Measurements from ENCODE around the gene CYFIP2.
A peak's percentile ranks its signal among the peaks of the same experiment; 100 is the strongest.

The CYFIP2 gene

DNA sequence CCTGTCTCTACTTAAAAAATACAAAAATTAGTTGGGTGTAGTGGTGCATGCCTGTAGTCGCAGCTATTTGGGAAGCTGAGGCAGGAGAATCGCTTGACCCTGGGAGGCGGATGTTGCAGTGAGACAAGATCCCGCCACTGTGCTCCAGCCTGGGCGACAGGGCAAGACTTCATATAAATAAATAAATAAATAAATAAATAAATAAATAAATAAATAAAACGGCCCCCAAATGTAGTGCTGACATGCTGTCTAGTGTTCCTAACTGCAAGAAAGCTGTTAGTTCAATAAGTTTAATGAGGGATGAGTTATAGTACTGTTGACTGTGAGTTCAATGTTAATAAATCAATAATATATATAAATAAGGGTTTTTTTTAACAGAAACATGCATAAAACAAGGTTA lies 7.5 kb upstream of the CYFIP2 start (continued):
- no peak for TF ChIP-seq BCL11A (tag by site-specific recombination; IDR thresholded peaks at IDR 0.05; ENCODE audit: low read depth)
- TF ChIP-seq ZNF426 (tag by site-specific recombination; IDR thresholded peaks at IDR 0.05), result peak; percentile 85
- no peak for TF ChIP-seq GFI1B (tag by site-specific recombination; IDR thresholded peaks at IDR 0.05)
- no peak for TF ChIP-seq MEIS1 (CRISPR knock-in tag; IDR thresholded peaks at IDR 0.05; ENCODE audit: borderline replicate concordance)
- TF ChIP-seq WT1 (tag by site-specific recombination; IDR thresholded peaks at IDR 0.05), result no peak
- no peak for TF ChIP-seq ZNF157 (tag by site-specific recombination; IDR thresholded peaks at IDR 0.05)
- TF ChIP-seq, protein P1, sequence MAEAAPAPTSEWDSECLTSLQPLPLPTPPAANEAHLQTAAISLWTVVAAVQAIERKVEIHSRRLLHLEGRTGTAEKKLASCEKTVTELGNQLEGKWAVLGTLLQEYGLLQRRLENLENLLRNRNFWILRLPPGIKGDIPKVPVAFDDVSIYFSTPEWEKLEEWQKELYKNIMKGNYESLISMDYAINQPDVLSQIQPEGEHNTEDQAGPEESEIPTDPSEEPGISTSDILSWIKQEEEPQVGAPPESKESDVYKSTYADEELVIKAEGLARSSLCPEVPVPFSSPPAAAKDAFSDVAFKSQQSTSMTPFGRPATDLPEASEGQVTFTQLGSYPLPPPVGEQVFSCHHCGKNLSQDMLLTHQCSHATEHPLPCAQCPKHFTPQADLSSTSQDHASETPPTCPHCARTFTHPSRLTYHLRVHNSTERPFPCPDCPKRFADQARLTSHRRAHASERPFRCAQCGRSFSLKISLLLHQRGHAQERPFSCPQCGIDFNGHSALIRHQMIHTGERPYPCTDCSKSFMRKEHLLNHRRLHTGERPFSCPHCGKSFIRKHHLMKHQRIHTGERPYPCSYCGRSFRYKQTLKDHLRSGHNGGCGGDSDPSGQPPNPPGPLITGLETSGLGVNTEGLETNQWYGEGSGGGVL (tag by site-specific recombination; IDR thresholded peaks at IDR 0.05), result no peak
- TF ChIP-seq, protein P2, sequence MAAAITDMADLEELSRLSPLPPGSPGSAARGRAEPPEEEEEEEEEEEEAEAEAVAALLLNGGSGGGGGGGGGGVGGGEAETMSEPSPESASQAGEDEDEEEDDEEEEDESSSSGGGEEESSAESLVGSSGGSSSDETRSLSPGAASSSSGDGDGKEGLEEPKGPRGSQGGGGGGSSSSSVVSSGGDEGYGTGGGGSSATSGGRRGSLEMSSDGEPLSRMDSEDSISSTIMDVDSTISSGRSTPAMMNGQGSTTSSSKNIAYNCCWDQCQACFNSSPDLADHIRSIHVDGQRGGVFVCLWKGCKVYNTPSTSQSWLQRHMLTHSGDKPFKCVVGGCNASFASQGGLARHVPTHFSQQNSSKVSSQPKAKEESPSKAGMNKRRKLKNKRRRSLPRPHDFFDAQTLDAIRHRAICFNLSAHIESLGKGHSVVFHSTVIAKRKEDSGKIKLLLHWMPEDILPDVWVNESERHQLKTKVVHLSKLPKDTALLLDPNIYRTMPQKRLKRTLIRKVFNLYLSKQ (tag by site-specific recombination; IDR thresholded peaks at IDR 0.05; ENCODE audit: borderline replicate concordance), result no peak
- no peak for TF ChIP-seq KLF16 (tag by site-specific recombination; IDR thresholded peaks at IDR 0.05)
- TF ChIP-seq ZFP37 (tag by site-specific recombination; IDR thresholded peaks at IDR 0.05), result no peak
- no peak for TF ChIP-seq ZNF19 (tag by site-specific recombination; IDR thresholded peaks at IDR 0.05; ENCODE audit: low read depth)
- no peak for TF ChIP-seq ZNF214 (tag by site-specific recombination; IDR thresholded peaks at IDR 0.05; ENCODE audit: borderline replicate concordance)
- TF ChIP-seq ZNF391 (tag by site-specific recombination; IDR thresholded peaks at IDR 0.05; ENCODE audit: borderline replicate concordance, low read depth), result no peak
- TF ChIP-seq, protein P3, sequence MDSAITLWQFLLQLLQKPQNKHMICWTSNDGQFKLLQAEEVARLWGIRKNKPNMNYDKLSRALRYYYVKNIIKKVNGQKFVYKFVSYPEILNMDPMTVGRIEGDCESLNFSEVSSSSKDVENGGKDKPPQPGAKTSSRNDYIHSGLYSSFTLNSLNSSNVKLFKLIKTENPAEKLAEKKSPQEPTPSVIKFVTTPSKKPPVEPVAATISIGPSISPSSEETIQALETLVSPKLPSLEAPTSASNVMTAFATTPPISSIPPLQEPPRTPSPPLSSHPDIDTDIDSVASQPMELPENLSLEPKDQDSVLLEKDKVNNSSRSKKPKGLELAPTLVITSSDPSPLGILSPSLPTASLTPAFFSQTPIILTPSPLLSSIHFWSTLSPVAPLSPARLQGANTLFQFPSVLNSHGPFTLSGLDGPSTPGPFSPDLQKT (IDR thresholded peaks at IDR 0.05; ENCODE audit: borderline replicate concordance, low read depth, low read length), result no peak
- TF ChIP-seq ZNF138 (tag by site-specific recombination; IDR thresholded peaks at IDR 0.05; ENCODE audit: borderline replicate concordance), result 0 out of 2 replicates have a peak, but pooled peaks have one; percentile 22
- peak; percentile 70 for TF ChIP-seq ZBTB8A (tag by site-specific recombination; IDR thresholded peaks at IDR 0.05)
- no peak for TF ChIP-seq ZNF184 (tag by site-specific recombination; IDR thresholded peaks at IDR 0.05)
- no peak for TF ChIP-seq ZNF776 (tag by site-specific recombination; IDR thresholded peaks at IDR 0.05; ENCODE audit: borderline replicate concordance)
- no peak for TF ChIP-seq OSR2 (tag by site-specific recombination; IDR thresholded peaks at IDR 0.05)
- TF ChIP-seq ZNF830 (tag by site-specific recombination; IDR thresholded peaks at IDR 0.05; ENCODE audit: low read depth), result no peak
- TF ChIP-seq ZNF548 (tag by site-specific recombination; IDR thresholded peaks at IDR 0.05), result no peak
- no peak for TF ChIP-seq ZNF658 (tag by site-specific recombination; IDR thresholded peaks at IDR 0.05)
- TF ChIP-seq, protein P4, sequence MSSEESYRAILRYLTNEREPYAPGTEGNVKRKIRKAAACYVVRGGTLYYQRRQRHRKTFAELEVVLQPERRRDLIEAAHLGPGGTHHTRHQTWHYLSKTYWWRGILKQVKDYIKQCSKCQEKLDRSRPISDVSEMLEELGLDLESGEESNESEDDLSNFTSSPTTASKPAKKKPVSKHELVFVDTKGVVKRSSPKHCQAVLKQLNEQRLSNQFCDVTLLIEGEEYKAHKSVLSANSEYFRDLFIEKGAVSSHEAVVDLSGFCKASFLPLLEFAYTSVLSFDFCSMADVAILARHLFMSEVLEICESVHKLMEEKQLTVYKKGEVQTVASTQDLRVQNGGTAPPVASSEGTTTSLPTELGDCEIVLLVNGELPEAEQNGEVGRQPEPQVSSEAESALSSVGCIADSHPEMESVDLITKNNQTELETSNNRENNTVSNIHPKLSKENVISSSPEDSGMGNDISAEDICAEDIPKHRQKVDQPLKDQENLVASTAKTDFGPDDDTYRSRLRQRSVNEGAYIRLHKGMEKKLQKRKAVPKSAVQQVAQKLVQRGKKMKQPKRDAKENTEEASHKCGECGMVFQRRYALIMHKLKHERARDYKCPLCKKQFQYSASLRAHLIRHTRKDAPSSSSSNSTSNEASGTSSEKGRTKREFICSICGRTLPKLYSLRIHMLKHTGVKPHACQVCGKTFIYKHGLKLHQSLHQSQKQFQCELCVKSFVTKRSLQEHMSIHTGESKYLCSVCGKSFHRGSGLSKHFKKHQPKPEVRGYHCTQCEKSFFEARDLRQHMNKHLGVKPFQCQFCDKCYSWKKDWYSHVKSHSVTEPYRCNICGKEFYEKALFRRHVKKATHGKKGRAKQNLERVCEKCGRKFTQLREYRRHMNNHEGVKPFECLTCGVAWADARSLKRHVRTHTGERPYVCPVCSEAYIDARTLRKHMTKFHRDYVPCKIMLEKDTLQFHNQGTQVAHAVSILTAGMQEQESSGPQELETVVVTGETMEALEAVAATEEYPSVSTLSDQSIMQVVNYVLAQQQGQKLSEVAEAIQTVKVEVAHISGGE (tag by site-specific recombination; conservative IDR thresholded peaks at IDR 0.05; ENCODE audit: low read depth), result peak; percentile 70
- TF ChIP-seq ZNF571 (tag by site-specific recombination; IDR thresholded peaks at IDR 0.05), result no peak
- TF ChIP-seq ZNF223 (tag by site-specific recombination; IDR thresholded peaks at IDR 0.05), result no peak
- peak; percentile 67 for TF ChIP-seq ZNF623 (tag by site-specific recombination; IDR thresholded peaks at IDR 0.05)
- no peak for TF ChIP-seq HOXA7 (CRISPR knock-in tag; IDR thresholded peaks at IDR 0.05; ENCODE audit: borderline replicate concordance)
- TF ChIP-seq ZNF654 (tag by site-specific recombination; IDR thresholded peaks at IDR 0.05; ENCODE audit: low read depth), result peak; percentile 22; the same call in 1 of the 2 replicates
- TF ChIP-seq ZNF221 (tag by site-specific recombination; IDR thresholded peaks at IDR 0.05; ENCODE audit: borderline replicate concordance), result no peak
- TF ChIP-seq, protein P5, sequence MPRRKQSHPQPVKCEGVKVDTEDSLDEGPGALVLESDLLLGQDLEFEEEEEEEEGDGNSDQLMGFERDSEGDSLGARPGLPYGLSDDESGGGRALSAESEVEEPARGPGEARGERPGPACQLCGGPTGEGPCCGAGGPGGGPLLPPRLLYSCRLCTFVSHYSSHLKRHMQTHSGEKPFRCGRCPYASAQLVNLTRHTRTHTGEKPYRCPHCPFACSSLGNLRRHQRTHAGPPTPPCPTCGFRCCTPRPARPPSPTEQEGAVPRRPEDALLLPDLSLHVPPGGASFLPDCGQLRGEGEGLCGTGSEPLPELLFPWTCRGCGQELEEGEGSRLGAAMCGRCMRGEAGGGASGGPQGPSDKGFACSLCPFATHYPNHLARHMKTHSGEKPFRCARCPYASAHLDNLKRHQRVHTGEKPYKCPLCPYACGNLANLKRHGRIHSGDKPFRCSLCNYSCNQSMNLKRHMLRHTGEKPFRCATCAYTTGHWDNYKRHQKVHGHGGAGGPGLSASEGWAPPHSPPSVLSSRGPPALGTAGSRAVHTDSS (tag by site-specific recombination; IDR thresholded peaks at IDR 0.05), result no peak
- peak; percentile 56; the same call in 1 of the 2 replicates for TF ChIP-seq ZNF140 (tag by site-specific recombination; IDR thresholded peaks at IDR 0.05)
- TF ChIP-seq KLF9 (tag by site-specific recombination; IDR thresholded peaks at IDR 0.05; ENCODE audit: low read depth), result no peak
- TF ChIP-seq ZNF76 (tag by site-specific recombination; IDR thresholded peaks at IDR 0.05; ENCODE audit: borderline replicate concordance, low read depth), result no peak
